Activated CD4-positive, alpha-beta T cell treated with anti-CD3 and anti-CD28 coated beads for 36 hours (primary cell): ENCODE data around the gene PLXNA4. TPM values are rescaled to one million over a fixed set of nuclear protein-coding genes. Genes with fewer than 3 reads are reported as not detected.

Experiments used
- ATAC-seq: fragments of 200-7000 bp; cut with Tn5 transposase; one replicate; pipeline ENCODE4 v1.10.0; 2021; ENCODE audit warnings: mild to moderate bottlenecking, moderate library complexity
- CTCF ChIA-PET: fragments of 350-600 bp; sonication (Branson Sonifier 250); formaldehyde crosslinking; loops from one replicate; lab custom pipeline; 2021; ENCODE audit warnings: antibody characterized with exemption; lab: Charles Lee
- POLR2A ChIA-PET: fragments of 350-600 bp; sonication (Branson Sonifier 250); formaldehyde crosslinking; loops from one replicate; lab custom pipeline; 2021; ENCODE audit warnings: antibody characterized with exemption, inconsistent platforms; lab: Charles Lee
- DNase-seq: peaks from one replicate; pipeline ENCODE4 v3.0.0-alpha.2; 2020
- H3K27ac Mint-ChIP-seq: one replicate; pipeline ENCODE4 v1.8.0; 2021; ENCODE audit warnings: mixed read lengths
- H3K27me3 Mint-ChIP-seq: one replicate; pipeline ENCODE4 v1.8.0; 2021; ENCODE audit warnings: mixed read lengths
- H3K36me3 Mint-ChIP-seq: one replicate; pipeline ENCODE4 v1.8.0; 2021; ENCODE audit warnings: low read depth, mixed read lengths
- H3K4me1 Mint-ChIP-seq: one replicate; pipeline ENCODE4 v1.8.0; 2021; ENCODE audit warnings: mixed read lengths
- H3K4me3 Mint-ChIP-seq: one replicate; pipeline ENCODE4 v1.8.0; 2021; ENCODE audit warnings: mild to moderate bottlenecking, moderate library complexity, mixed read lengths
- H3K9me3 Mint-ChIP-seq: one replicate; pipeline ENCODE4 v1.8.0; 2021; ENCODE audit warnings: low read depth, mixed read lengths
- intact Hi-C, 2 experiments: fragments of 100-400 bp; cut with DNase I in 1 of 2; cut with micrococcal nuclease in 1 of 2; formaldehyde crosslinking; loops; one replicate each; pipeline versions ENCODE4 v1.14.2 to v1.15.1; 2022 to 2024; cut with DNase I, micrococcal nuclease
- total RNA-seq, 2 experiments: library from RNA; stranded (reverse); gene quantifications; one replicate each; pipeline ENCODE4 v1.2.3, GENCODE V29; 2021

The PLXNA4 gene
- total RNA-seq, 2 experiments from 2014 or later: 0.07 to 0.09 TPM

DNA sequence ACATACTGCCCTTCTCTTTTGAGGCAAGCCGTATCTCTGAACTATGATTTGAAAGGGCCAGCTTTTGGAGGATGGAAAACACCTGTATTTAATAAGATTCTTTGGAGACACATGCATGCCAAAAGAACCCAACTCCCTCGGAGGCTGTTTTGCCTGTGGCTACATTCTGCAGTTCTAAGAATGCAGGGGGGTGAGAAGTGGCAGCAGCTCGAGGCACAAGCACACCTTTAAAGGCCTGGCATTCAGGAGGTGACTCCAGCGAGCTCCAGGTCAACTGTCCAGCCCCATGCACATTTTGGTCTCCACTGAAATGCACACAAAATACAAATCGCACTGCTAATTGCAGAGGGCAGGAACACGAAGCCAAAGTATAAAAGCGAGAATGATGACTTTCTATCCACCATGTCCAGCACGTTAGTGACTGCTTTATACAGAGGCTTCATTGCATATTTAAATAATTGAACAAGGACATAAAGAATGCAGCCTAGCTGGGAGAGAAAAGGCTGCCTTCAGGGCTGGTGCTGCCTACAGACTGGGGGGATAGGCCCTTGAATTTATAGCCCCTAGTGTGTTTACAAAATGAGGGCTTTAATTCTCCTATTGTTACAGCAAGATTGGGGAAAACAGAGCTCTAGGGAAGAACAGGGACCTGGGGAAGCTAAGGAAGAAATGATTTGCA lies 359.3 kb downstream of the PLXNA4 start:
- Mint-ChIP-seq H3K36me3 (no peaks in the 10 kb centered on the region), H3K9me3 (no peaks in the 10 kb centered on the region), H3K27me3 (peaks cover 4% of the 10 kb centered on the region), H3K4me3 (no peak overlapping the region), H3K4me1 (no peaks in the 10 kb centered on the region), H3K27ac (no peak overlapping the region)
- POLR2A ChIA-PET: no interaction called here
- intact Hi-C loops: no loop called here
- ATAC-seq (no peak), DNase-seq (no peak)
- CTCF ChIA-PET: no interaction called here

DNA sequence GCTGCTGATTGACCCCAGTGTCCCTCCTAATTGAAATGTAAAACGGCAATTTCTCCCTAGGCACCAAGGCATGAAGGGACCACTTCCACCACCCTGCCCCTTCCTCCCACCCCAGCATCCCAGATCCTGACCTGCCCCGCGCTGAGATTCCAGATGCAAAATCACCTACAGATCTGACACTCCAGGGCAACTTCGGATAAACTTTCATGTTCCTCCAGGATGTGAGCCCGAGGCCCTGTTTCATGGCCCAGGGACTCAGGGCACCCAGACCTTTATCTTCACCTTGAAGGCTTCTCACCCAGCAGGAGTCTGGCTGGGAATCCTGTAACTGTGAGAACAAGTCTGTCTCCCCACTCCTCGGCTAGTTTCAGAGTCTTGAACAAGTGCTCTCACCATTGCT lies 361.8 kb downstream of the PLXNA4 start:
- POLR2A ChIA-PET: no interaction called here
- intact Hi-C loops: no loop called here
- no peaks in the 10 kb centered on the region for H3K36me3 Mint-ChIP-seq
- no peak overlapping the region for H3K27ac Mint-ChIP-seq
- H3K27me3 Mint-ChIP-seq: peaks cover 4% of the 10 kb centered on the region
- CTCF ChIA-PET: no interaction called here
- ATAC-seq (no peak), DNase-seq (no peak)
- H3K4me3 Mint-ChIP-seq: no peak overlapping the region
- no peaks in the 10 kb centered on the region for H3K4me1 Mint-ChIP-seq
- no peaks in the 10 kb centered on the region for H3K9me3 Mint-ChIP-seq

DNA sequence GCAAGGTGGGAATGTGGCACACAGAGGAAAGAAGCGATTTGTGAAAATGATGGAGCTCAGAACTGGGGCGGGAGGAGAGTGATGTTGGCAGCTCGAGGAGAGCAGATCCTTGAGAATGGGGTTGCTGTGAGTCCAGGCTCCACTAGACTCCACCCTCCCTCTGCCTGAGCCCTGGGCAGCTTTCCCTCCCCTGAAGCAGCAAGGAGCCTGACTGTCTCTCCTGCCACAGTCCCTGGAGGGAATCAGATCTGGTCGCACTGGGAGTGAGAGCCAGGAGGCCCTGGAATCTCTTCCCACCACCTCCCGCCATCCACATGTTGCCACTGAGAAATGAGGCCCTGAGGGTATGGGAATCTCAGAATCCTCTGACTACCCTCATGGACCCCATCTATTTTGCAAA lies 362.7 kb downstream of the PLXNA4 start:
- DNase-seq: no peak
- no peaks in the 10 kb centered on the region for H3K9me3 Mint-ChIP-seq
- no peaks in the 10 kb centered on the region for H3K36me3 Mint-ChIP-seq
- no peak overlapping the region for H3K4me3 Mint-ChIP-seq
- no peak for ATAC-seq
- ChIA-PET POLR2A (no interaction called here), CTCF (no interaction called here)
- H3K27ac Mint-ChIP-seq: no peak overlapping the region
- H3K4me1 Mint-ChIP-seq: no peaks in the 10 kb centered on the region
- H3K27me3 Mint-ChIP-seq: peaks cover 4% of the 10 kb centered on the region
- intact Hi-C loops: no loop called here

DNA sequence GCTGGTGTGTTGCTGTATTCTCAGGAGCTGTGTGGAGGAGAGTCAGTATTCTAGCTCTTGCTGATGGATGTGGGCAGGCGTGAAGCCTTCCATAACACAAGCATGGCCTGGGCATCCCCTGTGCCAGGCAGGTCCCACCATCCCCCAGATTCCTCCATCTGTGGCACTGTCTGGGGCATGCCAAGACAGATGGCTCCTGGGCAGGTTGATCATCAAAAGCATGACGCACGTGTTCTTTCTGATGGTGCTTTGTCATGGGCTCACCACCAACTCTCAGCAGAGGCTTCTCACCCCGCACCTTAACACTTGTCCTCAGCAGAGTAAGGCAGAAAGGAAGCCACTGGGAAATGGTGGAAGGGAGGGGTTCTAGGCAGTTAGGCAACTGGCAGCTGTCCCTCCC lies 364.3 kb downstream of the PLXNA4 start:
- ChIA-PET CTCF (no interaction called here), POLR2A (no interaction called here)
- no peak for ATAC-seq
- intact Hi-C loops: no loop called here
- Mint-ChIP-seq H3K36me3 (no peaks in the 10 kb centered on the region), H3K4me1 (no peaks in the 10 kb centered on the region), H3K4me3 (no peak overlapping the region), H3K27ac (no peak overlapping the region), H3K9me3 (no peaks in the 10 kb centered on the region), H3K27me3 (peaks cover 4% of the 10 kb centered on the region)
- no peak for DNase-seq

DNA sequence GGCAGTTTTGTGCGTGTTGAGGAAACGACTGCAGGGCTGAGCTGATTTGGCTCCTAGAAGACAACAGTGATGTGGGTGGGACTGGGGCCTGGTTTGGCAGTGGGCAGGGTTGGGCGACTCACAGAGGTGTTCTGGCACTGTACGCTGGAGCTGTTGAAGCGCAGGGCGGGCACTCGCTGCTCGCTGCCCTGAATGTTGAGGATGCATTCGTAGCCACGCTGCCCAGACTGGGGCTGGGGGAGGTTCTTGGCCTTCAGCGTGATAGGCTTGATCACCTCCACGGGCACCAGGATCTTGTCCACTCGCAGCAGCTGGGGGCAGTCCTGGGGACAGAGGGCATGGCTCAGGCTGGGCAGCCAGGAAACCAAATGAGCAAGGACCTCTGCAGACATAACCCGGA lies 365.4 kb downstream of the PLXNA4 start:
- intact Hi-C loops: no loop called here
- Mint-ChIP-seq H3K27ac (no peak overlapping the region), H3K36me3 (no peaks in the 10 kb centered on the region), H3K9me3 (no peaks in the 10 kb centered on the region), H3K4me3 (no peak overlapping the region), H3K27me3 (peaks cover 2% of the 10 kb centered on the region), H3K4me1 (no peaks in the 10 kb centered on the region)
- DNase-seq (no peak), ATAC-seq (no peak)
- CTCF ChIA-PET: no interaction called here
- POLR2A ChIA-PET: no interaction called here

DNA sequence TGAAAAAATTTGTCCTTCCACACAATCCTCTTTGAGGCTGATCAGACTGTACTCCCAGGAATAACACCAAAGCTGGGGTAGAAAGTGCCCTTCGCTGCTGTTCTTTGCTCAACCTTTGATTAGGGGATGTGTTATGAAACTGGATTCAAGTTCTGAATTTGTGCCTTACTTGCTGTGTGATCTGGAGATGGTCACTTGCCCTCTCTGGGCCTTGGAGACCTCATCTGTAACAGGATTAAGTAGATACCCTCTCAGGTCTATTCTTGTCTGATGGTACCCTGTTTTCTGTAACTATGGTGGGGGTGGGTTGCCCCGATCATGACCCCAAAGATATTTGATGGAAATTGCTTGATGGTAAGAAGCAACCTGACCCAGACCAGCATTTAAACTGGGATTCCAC lies 368.5 kb downstream of the PLXNA4 start:
- intact Hi-C loops: loop anchor here in 1 of 2 experiments (10.0 kb wide), 1 partner anchor 57 kb away; no protein-coding TSS in a partner anchor
- CTCF ChIA-PET: no interaction called here

DNA sequence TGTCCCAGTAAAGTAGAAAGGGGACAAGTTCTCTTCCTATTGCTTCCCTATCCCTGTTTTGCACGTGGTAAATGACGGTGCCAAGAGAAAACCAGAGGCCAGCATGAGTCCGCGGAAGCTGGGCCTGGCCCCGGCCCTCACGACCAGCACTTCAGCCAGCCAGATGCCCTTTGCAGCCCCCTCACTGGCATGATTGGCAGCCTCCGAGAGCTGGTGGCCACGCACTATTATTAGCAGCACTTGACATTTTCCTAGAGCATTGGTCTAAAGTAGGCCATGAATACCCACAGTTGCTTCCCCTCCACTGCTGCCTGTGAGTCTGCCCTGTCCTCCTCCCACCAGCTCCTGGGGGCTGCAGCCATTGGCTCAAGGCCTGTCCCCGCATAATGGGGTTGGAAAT lies 369.1 kb downstream of the PLXNA4 start:
- DNase-seq (no peak), ATAC-seq (no peak)
- POLR2A ChIA-PET: no interaction called here
- CTCF ChIA-PET: no interaction called here
- intact Hi-C loops: loop anchor here in 1 of 2 experiments (10.0 kb wide), 1 partner anchor 58 kb away; no protein-coding TSS in a partner anchor
- Mint-ChIP-seq H3K4me1 (no peaks in the 10 kb centered on the region), H3K4me3 (no peak overlapping the region), H3K27ac (no peak overlapping the region), H3K9me3 (no peaks in the 10 kb centered on the region), H3K27me3 (no peaks in the 10 kb centered on the region), H3K36me3 (no peaks in the 10 kb centered on the region)

More for the DNA sequence above, 368.5 kb downstream of the PLXNA4 start:
- ATAC-seq (no peak), DNase-seq (no peak)
- Mint-ChIP-seq H3K4me3 (no peak overlapping the region), H3K27ac (no peak overlapping the region), H3K27me3 (no peaks in the 10 kb centered on the region), H3K9me3 (no peaks in the 10 kb centered on the region), H3K36me3 (no peaks in the 10 kb centered on the region), H3K4me1 (no peaks in the 10 kb centered on the region)
- POLR2A ChIA-PET: no interaction called here

DNA sequence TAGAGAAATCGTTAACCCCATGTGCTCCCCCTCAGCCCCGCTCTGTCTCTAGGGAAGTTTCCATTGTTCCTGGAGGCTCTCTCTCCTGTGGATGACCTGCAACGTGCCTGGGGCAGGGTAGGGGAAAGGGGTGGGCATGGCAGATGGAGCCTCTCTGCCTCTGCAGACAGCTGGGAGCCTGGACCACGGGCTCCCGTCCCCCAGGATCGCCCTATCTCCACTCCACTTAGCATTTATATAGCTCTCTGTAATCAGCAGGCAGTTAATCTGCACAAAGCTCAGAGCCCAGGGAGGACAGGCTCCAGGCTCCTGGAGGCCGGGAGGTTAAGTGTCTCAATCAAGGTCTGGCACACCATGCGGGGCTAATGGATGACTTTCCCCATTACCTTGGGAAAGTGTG lies 369.7 kb downstream of the PLXNA4 start:
- ChIA-PET CTCF (no interaction called here), POLR2A (no interaction called here)
- intact Hi-C loops: loop anchor here in 1 of 2 experiments (10.0 kb wide), 1 partner anchor 58 kb away; no protein-coding TSS in a partner anchor
- Mint-ChIP-seq H3K27ac (no peak overlapping the region), H3K9me3 (no peaks in the 10 kb centered on the region), H3K4me1 (no peaks in the 10 kb centered on the region), H3K36me3 (no peaks in the 10 kb centered on the region), H3K27me3 (no peaks in the 10 kb centered on the region), H3K4me3 (no peak overlapping the region)
- DNase-seq (no peak), ATAC-seq (no peak)

DNA sequence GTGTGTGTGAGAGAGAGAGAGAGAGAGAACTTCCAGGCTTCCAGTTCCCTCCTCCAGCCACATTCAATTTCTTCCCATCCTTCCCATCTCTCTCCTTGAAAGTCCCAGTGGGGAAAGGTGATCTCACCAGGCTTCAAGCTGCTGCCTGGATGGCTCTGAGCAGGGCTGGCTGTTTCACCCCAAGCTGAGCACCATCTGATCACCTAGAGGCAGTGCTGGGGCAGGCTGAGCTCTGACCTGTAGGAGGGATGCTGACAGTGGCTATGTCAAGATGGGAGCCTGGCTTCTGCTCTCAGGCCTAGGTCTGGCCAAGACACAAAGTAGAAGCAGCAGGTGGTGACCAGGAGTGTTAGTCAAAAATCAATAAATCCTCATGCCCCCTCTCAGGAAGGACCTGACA lies 370.8 kb downstream of the PLXNA4 start:
- ChIA-PET POLR2A (no interaction called here), CTCF (no interaction called here)
- H3K4me1 Mint-ChIP-seq: no peaks in the 10 kb centered on the region
- DNase-seq (no peak), ATAC-seq (no peak)
- no peaks in the 10 kb centered on the region for H3K9me3 Mint-ChIP-seq
- H3K36me3 Mint-ChIP-seq: no peaks in the 10 kb centered on the region
- intact Hi-C loops: loop anchor here in 1 of 2 experiments (10.0 kb wide), 1 partner anchor 59 kb away; no protein-coding TSS in a partner anchor
- H3K27ac Mint-ChIP-seq: no peak overlapping the region
- H3K27me3 Mint-ChIP-seq: no peaks in the 10 kb centered on the region
- H3K4me3 Mint-ChIP-seq: no peak overlapping the region

DNA sequence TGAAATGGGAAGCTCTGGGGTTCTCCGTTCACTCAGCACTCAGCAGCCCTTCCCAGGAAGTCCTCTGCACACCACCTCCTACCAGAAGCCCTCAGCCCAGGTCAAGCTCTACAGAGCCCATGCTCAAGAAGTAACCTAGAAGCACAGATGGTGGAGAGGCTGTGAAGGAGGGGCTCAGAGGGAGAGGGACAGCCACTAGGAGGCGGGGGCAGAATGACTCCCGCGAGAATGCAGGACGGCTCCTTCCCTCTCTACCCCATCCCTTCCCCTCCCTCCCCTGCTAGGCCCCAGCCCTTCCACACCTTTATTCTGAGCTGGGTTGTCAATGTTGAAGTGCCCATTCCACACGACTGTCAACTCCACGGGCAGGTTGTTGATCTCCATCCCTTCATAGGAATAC lies 373.2 kb downstream of the PLXNA4 start:
- H3K36me3 Mint-ChIP-seq: no peaks in the 10 kb centered on the region
- H3K9me3 Mint-ChIP-seq: no peaks in the 10 kb centered on the region
- DNase-seq (no peak), ATAC-seq (no peak)
- POLR2A ChIA-PET: no interaction called here
- intact Hi-C loops: loop anchor here in 1 of 2 experiments (10.0 kb wide), 1 partner anchor 62 kb away; no protein-coding TSS in a partner anchor
- CTCF ChIA-PET: no interaction called here
- H3K4me3 Mint-ChIP-seq: no peak overlapping the region
- no peaks in the 10 kb centered on the region for H3K4me1 Mint-ChIP-seq
- H3K27me3 Mint-ChIP-seq: no peaks in the 10 kb centered on the region
- no peak overlapping the region for H3K27ac Mint-ChIP-seq

DNA sequence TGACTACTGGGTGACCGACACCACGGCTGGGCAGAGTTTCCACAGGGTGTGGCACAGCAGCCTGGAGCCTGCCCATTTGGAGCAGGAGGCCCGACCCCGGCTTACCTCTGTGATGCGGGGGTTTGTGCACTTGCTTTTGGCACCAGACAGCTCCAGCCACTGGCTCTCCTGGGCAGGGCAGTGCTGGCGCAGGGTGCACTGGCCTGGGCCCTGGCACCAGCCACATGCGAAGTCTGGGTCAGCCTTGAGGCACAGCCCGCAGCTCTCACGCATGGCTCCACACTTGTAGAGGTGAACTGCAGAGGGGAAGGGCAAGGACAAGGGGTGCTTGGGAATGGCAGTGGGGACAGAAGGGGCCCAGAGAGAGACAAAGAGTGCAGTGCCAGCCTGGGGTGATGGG lies 373.7 kb downstream of the PLXNA4 start:
- no peak for DNase-seq
- no peaks in the 10 kb centered on the region for H3K27me3 Mint-ChIP-seq
- no peak for ATAC-seq
- no peak overlapping the region for H3K4me3 Mint-ChIP-seq
- H3K9me3 Mint-ChIP-seq: no peaks in the 10 kb centered on the region
- POLR2A ChIA-PET: no interaction called here
- intact Hi-C loops: loop anchor here in 1 of 2 experiments (10.0 kb wide), 1 partner anchor 62 kb away; no protein-coding TSS in a partner anchor
- no peaks in the 10 kb centered on the region for H3K36me3 Mint-ChIP-seq
- CTCF ChIA-PET: no interaction called here
- H3K4me1 Mint-ChIP-seq: no peaks in the 10 kb centered on the region
- no peak overlapping the region for H3K27ac Mint-ChIP-seq

DNA sequence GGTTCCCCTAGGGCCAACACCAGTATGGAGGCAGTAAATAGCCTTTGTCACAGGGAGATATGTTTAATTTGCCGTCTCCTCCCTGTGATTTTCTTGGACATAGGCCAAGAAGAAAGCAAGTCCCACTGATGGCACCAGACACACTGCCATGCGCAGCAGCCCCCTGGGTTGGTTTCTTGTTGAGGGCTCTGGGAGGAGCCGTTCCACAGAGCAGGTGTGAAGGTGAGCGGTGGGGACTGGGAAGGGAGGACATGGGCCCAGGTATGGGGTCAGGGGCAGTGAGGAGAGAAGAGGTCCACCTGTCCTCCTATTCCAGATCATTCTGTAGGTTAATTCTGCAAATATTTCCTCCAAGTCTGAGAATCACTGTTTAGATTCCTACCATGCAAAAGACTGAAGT lies 376.1 kb downstream of the PLXNA4 start:
- intact Hi-C loops: loop anchor here in 1 of 2 experiments (10.0 kb wide), 1 partner anchor 65 kb away; no protein-coding TSS in a partner anchor
- ATAC-seq: no peak
- peaks cover 1% of the 10 kb centered on the region for H3K27me3 Mint-ChIP-seq
- ChIA-PET POLR2A (no interaction called here), CTCF (no interaction called here)
- H3K36me3 Mint-ChIP-seq: no peaks in the 10 kb centered on the region
- DNase-seq: no peak
- no peaks in the 10 kb centered on the region for H3K9me3 Mint-ChIP-seq
- no peak overlapping the region for H3K27ac Mint-ChIP-seq
- no peak overlapping the region for H3K4me3 Mint-ChIP-seq
- no peaks in the 10 kb centered on the region for H3K4me1 Mint-ChIP-seq
